ENCODE data around the gene ZP1. TPM values are rescaled to one million over a fixed set of nuclear protein-coding genes. Genes with fewer than 3 reads are reported as not detected.

Gene ZP1
- total RNA-seq, 1 experiment from 2014 or later: not detected

- Histone ChIP-seq H3K27ac (ENCODE audit: low read depth, low read length, poor library complexity, severe bottlenecking) (no peak overlapping the region), H3K4me3 (ENCODE audit: low read depth, low read length, poor library complexity, severe bottlenecking) (no peak overlapping the region), H3K4me1 (ENCODE audit: insufficient read depth, low read length, poor library complexity, severe bottlenecking) (no peaks in the 10 kb centered on the region), H3K27me3 (replicated peaks; ENCODE audit: insufficient read depth, low read depth, low read length, poor library complexity) (no peaks in the 10 kb centered on the region), H3K9me3 (ENCODE audit: low read depth, low read length, poor library complexity, severe bottlenecking) (no peaks in the 10 kb centered on the region), H3K36me3 (ENCODE audit: insufficient read depth, low read length, poor library complexity, severe bottlenecking) (no peaks in the 10 kb centered on the region)
- POLR2A ChIA-PET (ENCODE audit: low non-redundant PET): no interaction called here
- no TSS peak for BruUV-seq (replicated peaks)
- intact Hi-C loops (cut with micrococcal nuclease; ENCODE audit: unreplicated experiment): no loop called here
- no peak for DNase-seq (ENCODE audit: low spot score)
- TF ChIP-seq CTCF (conservative IDR thresholded peaks at IDR 0.05; ENCODE audit: low read depth, low read length) (no peak), EZH2 (IDR thresholded peaks at IDR 0.05; ENCODE audit: borderline replicate concordance, low read depth, low read length, poor library complexity, severe bottlenecking) (no peak)
- CTCF ChIA-PET: no interaction called here
These were observed 4.2 kb downstream of the ZP1 start for GRCh38 chr11:60871378-60872061.

GRCh38 chr11:60872124-60872960 is 5.0 kb downstream of the ZP1 start:
- no TSS peak for BruUV-seq (replicated peaks)
- ChIA-PET POLR2A (ENCODE audit: low non-redundant PET) (no interaction called here), CTCF (no interaction called here)
- intact Hi-C loops (cut with micrococcal nuclease; ENCODE audit: unreplicated experiment): no loop called here
- TF ChIP-seq CTCF (conservative IDR thresholded peaks at IDR 0.05; ENCODE audit: low read depth, low read length): no peak
- TF ChIP-seq EZH2 (IDR thresholded peaks at IDR 0.05; ENCODE audit: borderline replicate concordance, low read depth, low read length, poor library complexity, severe bottlenecking): no peak
- no peak overlapping the region for H3K4me3 ChIP-seq (ENCODE audit: low read depth, low read length, poor library complexity, severe bottlenecking)
- H3K27ac ChIP-seq (ENCODE audit: low read depth, low read length, poor library complexity, severe bottlenecking): no peak overlapping the region
- DNase-seq (ENCODE audit: low spot score): no peak
- no peaks in the 10 kb centered on the region for H3K36me3 ChIP-seq (ENCODE audit: insufficient read depth, low read length, poor library complexity, severe bottlenecking)
- H3K4me1 ChIP-seq (ENCODE audit: insufficient read depth, low read length, poor library complexity, severe bottlenecking): no peaks in the 10 kb centered on the region
- no peaks in the 10 kb centered on the region for H3K9me3 ChIP-seq (ENCODE audit: low read depth, low read length, poor library complexity, severe bottlenecking)
- no peaks in the 10 kb centered on the region for H3K27me3 ChIP-seq (replicated peaks; ENCODE audit: insufficient read depth, low read depth, low read length, poor library complexity)

GRCh38 chr11:60872961-60873524 is 5.7 kb downstream of the ZP1 start:
- H3K4me3 ChIP-seq (ENCODE audit: low read depth, low read length, poor library complexity, severe bottlenecking): no peak overlapping the region
- TF ChIP-seq EZH2 (IDR thresholded peaks at IDR 0.05; ENCODE audit: borderline replicate concordance, low read depth, low read length, poor library complexity, severe bottlenecking) (no peak), CTCF (conservative IDR thresholded peaks at IDR 0.05; ENCODE audit: low read depth, low read length) (no peak)
- BruUV-seq (replicated peaks): no TSS peak
- CTCF ChIA-PET: no interaction called here
- POLR2A ChIA-PET (ENCODE audit: low non-redundant PET): no interaction called here
- no peaks in the 10 kb centered on the region for H3K36me3 ChIP-seq (ENCODE audit: insufficient read depth, low read length, poor library complexity, severe bottlenecking)
- no peaks in the 10 kb centered on the region for H3K9me3 ChIP-seq (ENCODE audit: low read depth, low read length, poor library complexity, severe bottlenecking)
- no peaks in the 10 kb centered on the region for H3K27me3 ChIP-seq (replicated peaks; ENCODE audit: insufficient read depth, low read depth, low read length, poor library complexity)
- DNase-seq (ENCODE audit: low spot score): no peak
- intact Hi-C loops (cut with micrococcal nuclease; ENCODE audit: unreplicated experiment): no loop called here
- no peak overlapping the region for H3K27ac ChIP-seq (ENCODE audit: low read depth, low read length, poor library complexity, severe bottlenecking)
- H3K4me1 ChIP-seq (ENCODE audit: insufficient read depth, low read length, poor library complexity, severe bottlenecking): no peaks in the 10 kb centered on the region

All from A673 (cell line).